GM21529 (cell line): Measurements from ENCODE around the gene ANO5.
"Not testable (repeated sequence)": the region's sequence is repeated elsewhere in the genome, so short reads cannot be mapped to it uniquely, and the experiment has no call there.

ENCODE experiments used
- ATAC-seq: cut with Tn5 transposase; IDR thresholded peaks from one replicate; pipeline ENCODE4 v1.9.1; 2021; ENCODE audit not compliant: unreplicated experiment

The ANO5 gene

DNA sequence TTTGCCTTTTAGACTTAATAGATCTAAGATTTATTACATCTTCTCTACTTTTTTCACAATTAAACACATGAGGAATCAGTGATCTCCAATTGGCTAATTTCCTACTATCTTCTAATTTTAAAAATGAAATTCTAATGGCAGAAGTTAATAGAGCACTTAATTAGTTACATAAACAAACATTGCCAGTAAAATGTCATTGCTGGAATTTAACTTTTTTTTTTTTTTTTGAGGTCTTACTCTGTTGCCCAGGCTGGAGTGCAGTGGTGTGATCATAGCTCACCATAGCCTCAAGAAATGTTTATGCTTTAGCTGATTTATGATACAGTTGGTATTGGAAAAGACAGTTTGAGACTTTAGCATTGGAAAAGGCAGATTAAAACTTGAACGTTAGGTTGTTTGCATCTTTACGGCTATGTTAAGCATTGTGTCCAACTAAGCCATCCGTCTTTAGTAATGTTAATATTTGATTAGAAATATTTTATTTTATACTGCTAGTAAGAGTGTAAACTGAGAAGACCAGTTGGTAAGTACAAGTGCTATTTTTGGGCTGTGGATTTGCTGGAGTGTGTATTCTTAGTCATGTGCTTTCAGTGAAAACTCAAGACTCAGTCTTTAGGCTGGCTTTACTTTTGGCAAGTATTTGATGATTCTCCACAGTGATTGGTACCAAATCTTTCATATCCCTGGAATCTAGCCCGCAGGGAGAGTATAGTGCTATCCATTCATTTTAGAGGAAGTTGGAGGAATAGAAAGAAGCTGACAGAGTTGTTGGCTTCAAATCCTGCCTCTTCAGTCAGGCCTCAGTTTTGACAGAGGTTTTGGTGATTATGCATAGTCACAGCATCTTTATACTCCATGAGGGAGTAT is 4.5 kb downstream of the ANO5 start:
- no peak for ATAC-seq

DNA sequence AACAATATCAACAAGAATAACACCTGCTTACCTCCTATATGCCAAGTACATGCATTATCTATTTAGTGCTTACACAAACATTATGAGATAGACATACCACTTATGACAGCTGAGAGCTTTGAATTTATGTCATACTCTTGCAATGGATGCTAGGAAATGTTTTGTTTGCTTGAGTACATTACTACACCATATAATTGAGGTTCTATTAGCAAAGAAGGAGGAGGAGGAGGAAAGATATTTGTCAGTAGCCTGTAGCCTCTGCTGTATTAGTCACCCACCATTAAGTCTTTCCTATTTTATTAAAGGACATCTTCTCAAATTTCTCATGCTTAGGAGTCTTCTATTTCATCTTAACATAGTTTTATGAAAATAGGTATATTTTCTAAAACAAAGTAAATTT is 6.4 kb downstream of the ANO5 start:
- no peak for ATAC-seq

DNA sequence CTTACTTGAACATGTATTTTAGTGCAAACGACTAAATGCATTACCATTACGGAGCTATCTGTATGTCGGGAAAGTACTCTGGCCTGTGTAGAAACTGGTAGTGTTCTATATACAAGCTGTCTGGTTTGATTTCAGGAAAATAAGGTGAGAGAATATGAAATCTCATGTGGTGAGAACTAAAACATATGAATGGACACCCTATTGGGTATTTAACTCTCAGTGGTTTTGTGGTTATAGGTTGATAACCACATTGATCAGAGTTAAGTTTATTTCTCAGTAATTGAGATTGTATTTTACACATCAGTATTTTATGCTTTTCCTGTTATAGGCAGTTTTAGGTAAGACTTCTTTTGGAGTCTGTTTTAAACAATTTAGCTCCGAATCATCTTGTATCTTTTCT is 10.4 kb downstream of the ANO5 start:
- ATAC-seq, result no peak

DNA sequence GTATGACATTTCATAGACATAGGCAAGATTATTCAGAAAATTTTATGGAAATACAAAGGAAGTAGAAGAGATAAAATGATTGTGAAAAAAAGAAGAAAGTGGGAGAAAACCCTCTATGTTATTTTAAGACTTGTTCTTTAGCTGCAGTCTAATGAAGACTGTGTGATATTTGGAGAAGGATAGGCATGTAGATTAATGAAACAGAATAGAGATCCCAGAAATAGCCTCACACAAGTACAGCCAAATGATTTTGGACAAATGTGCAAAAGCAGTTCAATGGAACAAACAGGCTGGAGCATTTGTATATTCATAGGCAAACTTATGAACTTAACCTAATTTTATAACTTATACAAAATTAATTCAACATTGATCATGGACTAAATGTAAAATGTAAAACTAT is 14.3 kb downstream of the ANO5 start:
- no peak for ATAC-seq

DNA sequence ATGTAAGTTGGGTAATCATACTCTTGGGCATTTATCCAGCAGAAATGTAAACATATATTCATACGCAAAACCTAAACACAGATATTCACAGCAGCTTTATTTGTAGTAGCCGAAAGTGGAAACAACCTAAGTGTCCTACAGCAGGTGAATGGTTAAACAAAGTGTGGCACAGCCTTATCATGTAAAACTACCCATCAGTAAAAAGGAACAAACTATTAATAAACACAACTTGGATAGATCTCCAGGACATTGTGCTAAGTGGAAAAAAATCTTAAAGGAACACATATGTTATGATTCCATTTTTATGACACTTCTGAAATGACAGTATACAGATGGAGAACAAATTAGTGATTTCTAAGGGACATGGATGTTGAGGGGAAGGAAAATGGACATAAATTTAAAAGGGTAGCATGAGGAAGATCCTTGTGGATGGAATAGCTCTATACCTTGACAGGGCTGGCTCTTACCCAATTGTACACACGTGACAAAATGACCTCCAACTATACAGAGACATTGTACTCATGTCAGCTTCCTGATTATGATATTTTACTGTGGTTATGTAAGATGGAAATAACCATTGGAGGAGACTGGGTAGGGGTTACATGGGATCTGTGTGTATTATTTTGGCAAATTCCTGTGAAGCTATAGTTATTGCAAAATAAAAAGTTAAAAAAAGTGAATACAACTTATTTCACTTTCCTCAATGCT is 15.4 kb downstream of the ANO5 start:
- ATAC-seq, result no peak

DNA sequence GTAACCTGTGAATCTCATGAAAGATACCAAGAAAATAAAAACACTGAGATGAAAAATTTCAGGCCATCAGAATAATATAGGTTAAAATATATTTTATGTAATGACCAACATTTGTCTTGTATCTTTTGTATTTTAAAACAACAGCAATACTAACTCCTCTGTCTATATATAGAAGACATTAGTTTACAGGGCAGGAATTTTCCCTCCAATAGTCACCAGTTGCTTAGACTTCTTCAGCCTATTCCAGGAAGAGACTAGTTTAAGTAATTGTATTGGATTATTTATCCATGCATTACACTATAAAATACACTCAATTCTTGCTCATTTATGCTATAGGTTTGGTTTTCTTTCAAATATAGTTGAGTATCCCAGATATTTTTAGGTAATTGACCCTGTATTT is 24.1 kb downstream of the ANO5 start:
- no peak for ATAC-seq

DNA sequence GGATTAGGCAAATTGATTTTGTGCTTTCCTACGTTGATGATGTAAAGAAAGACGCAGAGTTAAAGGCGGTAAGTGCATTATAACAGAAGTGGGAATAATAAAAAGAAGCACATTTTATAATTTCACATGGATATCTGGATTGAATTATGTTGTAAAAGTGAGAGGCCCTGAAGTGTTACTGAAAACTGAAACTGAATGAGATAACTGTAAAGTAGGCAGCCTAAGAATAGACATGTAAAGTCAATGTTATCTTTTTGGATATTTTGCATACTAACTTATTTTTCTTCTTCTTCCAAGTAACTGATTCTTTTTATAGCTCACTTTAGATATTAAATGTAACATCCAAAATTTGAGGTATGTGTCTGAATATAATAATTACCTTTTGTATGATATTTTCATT is 28.3 kb downstream of the ANO5 start:
- no peak for ATAC-seq

DNA sequence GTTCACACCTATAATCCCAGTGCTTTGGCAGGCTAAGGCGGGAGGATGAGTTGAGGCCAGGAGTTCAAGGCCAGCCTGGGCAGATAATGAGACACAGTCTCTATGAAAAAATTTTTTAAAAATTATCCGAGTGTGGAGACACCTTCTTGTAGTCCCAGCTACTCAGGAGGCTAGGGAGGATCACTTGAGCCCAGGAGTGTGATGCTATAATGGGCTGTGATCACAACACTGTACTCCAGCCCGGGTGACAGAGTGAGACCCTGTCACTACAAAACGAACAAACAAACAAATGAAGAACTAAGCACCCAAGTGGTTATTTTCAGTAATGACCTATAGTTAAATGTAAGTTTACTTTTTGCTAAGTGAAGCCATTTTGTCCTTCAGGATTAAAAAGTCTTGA is 32.3 kb downstream of the ANO5 start:
- no peak for ATAC-seq

DNA sequence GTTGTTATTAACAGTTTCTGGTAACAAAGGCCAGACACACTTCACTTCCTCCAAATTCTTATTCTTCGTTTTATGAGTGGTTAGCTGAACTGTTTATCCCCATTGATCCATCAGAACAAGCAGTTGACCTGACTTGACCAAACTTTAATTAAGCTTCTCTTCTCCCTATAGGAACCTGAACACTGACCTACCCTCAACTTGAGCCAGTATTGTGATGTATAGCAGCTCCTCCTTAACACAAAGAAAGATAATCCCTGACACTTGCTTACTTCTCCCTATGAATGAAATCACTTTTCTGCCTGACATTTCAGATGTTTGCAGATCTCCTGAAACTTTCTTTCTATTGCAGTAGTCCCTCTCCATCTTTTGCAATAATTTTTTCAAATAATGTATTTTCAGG is 41.9 kb downstream of the ANO5 start:
- ATAC-seq, result no peak

DNA sequence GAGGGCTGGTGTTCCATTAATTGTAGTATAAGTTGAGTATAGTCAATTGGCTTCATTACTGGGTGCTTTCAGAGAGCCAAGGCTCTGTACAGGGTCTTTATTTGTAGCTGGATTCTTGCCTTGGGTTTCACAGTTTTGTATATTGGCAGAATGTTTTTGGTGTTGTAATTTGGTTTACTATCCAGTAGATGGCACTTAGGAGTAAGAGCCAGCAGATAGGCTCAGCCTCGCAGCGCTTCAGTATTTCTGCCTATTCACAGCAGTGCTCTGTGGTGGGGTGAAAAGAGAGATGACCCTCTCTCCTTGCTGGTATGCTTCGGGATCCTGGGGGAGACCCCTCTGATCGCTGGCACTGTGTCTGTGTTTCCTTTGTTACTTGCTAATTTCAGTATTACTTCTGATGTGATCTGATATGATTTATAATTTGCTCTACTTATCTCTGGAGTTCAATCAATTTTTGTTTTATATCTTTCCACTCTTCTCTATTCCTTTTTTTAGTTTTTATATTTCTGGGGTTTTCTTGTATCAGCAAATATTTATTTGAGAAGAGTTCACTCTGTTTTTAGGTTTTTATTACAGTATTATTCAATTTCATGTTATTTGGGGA is 52.2 kb downstream of the ANO5 start:
- ATAC-seq, result peak; percentile 98

DNA sequence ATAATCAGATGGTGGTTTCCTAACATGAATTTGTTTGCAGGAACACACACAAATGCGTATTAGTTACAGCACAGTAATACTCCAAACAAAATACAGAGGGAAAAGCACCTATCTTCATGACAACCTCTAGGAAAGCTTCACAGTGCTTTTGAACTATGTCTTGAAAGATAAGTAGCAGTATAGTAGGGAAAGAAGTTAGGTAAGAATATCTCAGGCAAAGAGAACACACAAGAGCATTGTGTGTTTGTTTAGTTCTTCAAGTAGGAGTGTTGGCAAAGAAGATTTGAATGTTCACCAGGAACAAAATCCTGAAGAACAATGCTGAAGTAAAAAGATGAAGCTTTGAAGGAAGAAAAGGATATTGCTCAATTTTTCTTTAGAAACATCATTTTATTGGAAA is 54.1 kb downstream of the ANO5 start:
- no peak for ATAC-seq

DNA sequence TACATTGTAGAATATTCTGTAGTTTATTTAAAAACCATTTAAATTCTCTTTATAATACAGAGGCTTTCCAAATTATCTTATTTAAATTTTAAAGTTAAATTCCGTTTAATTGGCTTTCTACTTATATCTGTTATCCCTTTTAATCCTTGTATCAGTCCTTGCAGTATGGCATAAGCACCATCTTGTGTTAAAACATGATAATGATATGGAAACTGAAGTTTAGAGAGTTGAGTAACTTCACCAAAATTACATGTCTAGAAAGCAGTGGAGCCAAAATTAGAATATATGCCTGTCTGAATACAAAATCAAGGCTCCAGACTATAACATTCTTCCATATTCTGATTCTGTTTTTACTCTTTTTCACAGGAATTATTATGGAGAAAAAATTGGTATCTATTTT is 57.0 kb downstream of the ANO5 start:
- no peak for ATAC-seq

DNA sequence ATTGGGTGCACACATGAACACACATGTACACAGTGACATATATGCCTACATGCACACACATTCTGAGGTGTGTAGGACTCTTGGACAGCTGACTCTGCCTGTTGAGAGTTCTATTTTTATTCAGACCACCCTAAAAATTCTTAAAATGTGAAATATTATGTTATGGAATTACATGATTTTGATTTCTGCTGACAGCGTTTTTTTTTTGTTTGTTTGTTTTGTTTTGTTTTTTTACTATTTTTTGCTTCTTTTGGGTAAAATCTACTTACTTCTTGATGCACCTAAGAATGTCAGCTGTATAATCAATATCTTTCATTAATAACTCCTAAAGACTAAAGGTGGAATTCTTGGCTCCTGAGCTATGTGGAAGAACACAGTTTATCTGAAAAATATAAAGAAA is 64.0 kb downstream of the ANO5 start:
- ATAC-seq, result no peak

DNA sequence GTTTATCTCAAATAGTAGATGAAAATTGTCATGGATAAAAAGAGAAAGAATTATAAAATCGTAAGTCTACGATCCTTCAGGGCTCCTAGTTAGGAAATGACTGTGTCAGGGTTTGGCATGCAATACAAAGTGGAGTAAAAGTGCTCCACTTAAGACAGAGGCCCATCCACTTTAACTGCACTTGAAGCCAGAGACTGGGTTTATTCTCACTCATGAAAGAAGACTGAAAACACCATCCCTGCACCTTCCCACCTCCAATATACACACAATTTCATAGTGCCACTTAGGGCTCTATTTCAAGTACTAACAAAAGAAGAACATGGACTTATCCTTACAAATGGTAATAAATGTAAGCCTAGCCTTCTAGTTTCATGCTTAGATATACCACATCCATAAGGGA is 70.7 kb downstream of the ANO5 start:
- ATAC-seq, result no peak

DNA sequence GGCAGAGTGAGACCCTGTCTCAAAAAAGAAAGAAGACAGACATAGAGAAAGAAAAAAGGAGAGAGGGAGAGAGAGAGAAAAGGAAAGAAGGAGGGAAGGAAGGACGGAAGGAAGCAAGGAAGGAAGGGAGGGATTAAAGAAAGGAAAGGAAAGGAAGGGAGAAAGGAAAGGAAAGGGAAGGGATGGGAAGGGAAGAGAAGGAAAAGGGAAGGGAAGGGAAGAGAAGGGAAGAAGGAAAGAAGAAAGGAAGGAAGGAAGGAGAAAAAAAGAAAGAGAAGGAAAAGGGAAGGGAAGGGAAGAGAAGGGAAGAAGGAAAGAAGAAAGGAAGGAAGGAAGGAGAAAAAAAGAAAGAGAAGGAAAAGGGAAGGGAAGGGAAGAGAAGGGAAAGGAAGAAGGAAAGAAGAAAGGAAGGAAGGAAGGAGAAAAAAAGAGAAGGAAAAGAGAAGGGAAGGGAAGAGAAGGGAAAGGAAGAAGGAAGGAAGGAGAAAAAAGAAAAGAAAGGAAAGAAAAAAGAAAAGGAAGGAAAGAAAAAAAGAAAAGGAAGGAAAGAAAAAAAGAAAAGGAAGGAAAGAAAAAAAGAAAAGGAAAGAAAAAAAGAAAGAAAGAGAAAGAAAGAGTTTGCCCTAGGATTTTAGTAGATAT is 76.2 kb downstream of the ANO5 start:
- ATAC-seq, result not testable (repeated sequence)

DNA sequence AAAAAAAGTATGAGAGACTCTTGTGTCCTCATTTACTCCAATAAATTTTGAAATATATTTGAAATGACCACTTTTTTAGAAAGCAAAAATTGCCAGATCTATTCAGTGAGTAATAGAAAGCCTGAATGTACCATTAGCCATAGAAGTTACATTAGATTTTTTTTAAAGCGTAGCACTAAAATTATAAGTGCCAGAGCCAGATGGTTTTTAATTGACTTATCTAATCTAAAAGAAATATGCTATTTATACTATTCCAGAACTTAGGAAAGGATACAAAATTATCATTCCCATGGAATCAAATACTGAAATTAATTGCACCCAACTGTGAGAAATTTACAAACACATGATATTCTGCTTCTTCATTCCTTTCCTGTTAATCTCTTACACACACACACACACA is 80.9 kb downstream of the ANO5 start:
- no peak for ATAC-seq

DNA sequence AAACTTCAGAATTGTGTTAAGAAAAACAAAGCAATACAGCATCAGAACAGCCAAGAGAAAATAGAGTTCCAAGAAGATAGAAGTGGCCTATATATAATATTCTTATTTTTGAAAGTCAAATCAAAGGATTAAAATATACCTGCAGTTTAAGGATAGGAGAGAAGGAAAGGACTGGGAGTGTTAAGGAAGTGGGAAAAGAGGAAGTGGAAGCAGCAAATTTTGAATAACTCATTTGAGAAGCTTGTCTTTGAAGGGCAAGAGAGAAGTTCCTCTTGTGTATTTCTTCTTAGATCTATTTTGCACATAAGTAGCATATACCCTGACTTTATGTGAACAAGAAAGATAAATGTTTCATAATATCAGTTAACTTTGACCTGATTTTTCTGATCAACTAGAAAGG is 82.7 kb downstream of the ANO5 start:
- no peak for ATAC-seq

DNA sequence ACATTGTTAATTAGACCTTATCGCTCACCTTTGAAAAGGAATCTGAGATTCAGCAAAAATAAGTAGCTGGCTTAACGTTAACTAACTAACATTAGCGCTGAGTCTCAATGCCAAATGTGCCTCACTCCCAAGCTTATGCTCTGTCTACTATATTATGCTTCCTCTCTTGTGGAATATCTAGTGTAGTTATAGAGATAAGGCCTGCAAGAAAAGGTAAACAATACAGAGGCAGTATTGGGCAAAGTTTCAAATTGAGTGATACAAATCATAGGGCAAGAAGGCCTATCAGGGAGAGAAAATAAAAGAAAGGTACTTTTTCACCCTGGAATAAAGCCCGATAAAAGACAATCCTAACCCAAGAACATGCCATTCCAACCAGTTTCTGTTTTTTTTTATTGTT is 83.7 kb downstream of the ANO5 start:
- ATAC-seq, result no peak

DNA sequence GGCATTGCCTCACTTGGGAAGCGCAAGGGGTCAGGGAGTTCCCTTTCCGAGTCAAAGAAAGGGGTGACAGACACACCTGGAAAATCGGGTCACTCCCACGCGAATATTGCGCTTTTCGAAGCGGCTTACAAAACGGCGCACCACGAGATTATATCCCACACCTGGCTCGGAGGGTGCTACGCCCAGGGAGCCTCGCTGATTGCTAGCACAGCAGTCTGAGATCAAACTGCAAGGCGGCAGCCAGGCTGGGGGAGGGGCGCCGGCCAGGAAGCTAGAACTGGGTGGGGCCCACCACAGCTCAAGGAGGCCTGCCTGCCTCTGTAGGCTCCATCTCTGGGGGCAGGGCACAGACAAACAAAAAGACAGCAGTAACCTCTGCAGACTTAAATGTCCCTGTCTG is 92.1 kb downstream of the ANO5 start:
- not testable (repeated sequence) for ATAC-seq

DNA sequence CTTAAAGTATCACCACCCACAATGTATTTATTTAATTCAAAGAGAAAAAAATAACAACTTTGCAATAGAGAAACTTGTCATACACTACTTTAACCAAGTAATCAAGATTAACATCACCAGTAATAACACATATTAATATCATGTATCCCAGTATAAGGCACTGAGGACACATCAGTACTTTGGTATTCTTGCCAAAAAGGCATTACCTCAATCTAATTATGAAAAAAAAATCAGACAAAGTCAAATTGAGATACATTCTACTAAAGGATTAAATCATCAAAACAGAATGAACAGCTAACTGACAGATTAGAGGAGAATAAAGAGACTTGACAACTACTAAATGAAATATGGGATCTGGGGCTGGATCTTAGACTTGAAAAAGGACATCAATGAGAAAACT is 109.5 kb downstream of the ANO5 start:
- ATAC-seq, result no peak

DNA sequence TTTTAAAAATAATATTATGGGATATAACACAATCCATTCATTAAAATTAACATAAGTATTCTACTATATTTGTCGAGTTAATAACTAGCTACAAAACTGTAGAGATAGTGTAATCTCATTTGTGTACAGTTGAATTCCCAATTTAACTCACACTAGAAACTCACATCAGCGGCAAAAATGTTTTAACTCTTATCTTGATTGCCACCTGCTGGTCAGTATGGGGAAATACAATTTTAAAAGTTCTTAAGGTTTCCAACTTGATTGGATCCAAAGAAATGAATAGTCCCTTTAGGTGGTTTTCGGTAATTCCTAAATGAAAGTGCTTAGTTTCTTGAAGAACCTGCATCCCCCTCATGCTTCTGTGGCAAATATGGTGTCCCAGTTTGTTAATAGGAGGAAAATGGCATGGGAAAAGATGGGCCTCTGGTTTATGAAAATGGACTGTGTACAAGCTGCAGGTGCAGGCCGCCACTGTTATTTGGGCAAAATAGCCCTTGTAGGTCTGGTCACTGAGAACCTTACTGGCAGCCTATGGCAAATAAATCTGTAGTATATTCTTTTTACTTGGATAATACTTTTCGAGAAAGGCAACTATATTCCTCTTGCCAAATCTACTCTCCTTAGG is 111.6 kb downstream of the ANO5 start:
- no peak for ATAC-seq
